ENCODE data around the gene SH3GL3. TPM values are rescaled to one million over a fixed set of nuclear protein-coding genes. Genes with fewer than 3 reads are reported as not detected.
A peak's percentile ranks its signal among the peaks of the same experiment; 100 is the strongest.

SH3GL3 gene
- 0.15 and 2.4 TPM in 2 replicates for total RNA-seq (2014; rRNA removed; shearing (Covaris generic); ENCODE audit: low replicate concordance)

GRCh38 chr15:83446904-83447709 lies at the start of gene SH3GL3:
SH3GL3 (plus strand) TSS chr15:83447341; CDS start chr15:83447534, 193 bp downstream.
- Histone ChIP-seq H3K27me3 (peaks cover 15% of the 10 kb centered on the region; the same call in 1 of the 2 replicates), H3K4me3 (peak within 1 kb of the TSS; percentile 52), H3K36me3 (no peaks in the 10 kb centered on the region), H3K9me3 (no peaks in the 10 kb centered on the region)
- DNase-seq: peak; percentile 85

DNA sequence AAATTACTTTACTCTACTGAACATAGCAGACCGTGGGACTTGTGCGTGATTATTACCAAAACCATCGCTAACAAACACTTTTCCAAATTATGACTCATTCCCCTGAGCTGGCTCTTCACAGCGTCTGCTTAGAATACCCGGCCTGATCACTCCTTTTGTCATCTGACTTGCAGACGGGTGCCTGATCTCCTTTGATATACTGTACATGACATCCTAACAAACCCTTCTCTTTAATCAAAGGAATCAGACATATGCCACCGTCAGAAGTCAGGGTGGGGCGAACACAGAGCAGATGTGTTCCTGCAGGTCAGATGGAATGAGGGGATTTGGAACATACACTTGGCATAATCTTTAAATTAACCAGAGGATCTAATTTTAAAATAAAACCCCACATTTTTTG lies 48.5 kb upstream of the SH3GL3 start:
- DNase-seq: peak; percentile 60
- H3K36me3 ChIP-seq: no peaks in the 10 kb centered on the region
- H3K4me3 ChIP-seq: no peak overlapping the region
- no peaks in the 10 kb centered on the region for H3K27me3 ChIP-seq
- H3K9me3 ChIP-seq: no peaks in the 10 kb centered on the region

GRCh38 chr15:83404121-83404520 lies 43.0 kb upstream of the SH3GL3 start:
- H3K27me3 ChIP-seq: no peaks in the 10 kb centered on the region
- DNase-seq: no peak
- no peak overlapping the region for H3K4me3 ChIP-seq

DNA sequence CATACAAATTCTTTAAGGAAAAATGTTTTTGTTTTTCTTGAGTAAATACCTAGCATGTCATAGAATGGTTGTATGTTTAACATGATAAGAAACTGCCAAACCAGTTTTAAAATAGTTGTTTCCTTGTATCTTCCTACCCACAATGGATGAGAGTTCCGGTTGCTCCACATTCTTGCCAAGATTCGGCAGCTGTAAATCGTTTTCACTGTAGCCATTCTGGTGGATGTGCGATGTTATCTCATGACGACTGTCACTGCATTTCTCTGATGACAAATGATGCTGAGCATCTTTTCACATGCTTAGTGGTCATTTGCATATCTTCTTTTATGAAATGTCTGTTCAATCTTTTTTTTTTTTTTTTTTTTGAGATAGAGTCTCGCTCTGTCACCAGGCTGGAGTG lies 36.6 kb upstream of the SH3GL3 start:
- no peaks in the 10 kb centered on the region for H3K27me3 ChIP-seq
- H3K4me3 ChIP-seq: no peak overlapping the region
- no peaks in the 10 kb centered on the region for H3K9me3 ChIP-seq
- no peaks in the 10 kb centered on the region for H3K36me3 ChIP-seq
- DNase-seq: no peak

More at GRCh38 chr15:83404121-83404520, 43.0 kb upstream of the SH3GL3 start:
- Histone ChIP-seq H3K9me3 (no peaks in the 10 kb centered on the region), H3K36me3 (no peaks in the 10 kb centered on the region)

DNA sequence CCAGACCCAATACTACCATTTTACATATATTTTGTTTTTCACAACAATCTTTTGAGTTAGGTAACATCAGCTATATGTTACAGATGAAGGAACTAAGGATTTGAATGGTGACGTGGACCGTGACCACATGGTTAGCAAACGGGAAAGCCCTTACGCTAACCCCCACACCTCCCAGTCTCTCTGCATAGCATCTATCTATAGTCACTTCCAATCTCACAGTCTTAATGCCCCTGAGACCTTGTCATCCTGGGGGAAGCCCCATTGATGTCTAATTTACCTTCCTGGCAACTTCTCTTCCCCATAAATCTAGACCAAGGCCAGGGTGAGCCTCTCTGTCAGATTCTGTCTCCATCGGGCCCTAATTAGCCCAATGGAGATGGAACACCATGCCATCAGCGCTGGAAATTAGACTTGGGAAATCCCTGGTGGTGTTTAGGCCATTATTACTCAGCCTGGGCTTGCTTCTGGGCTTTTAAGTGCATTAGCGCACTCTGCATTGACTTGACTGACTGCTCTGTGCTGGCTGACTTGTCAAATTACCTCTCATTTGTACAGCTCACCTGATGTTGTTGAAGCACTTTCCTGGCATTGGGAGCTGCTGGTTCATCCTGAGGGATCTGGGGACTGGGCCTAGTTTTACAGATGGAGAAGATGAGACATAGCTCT lies 34.0 kb upstream of the SH3GL3 start:
- H3K9me3 ChIP-seq: no peaks in the 10 kb centered on the region
- no peak for DNase-seq
- H3K36me3 ChIP-seq: no peaks in the 10 kb centered on the region
- H3K27me3 ChIP-seq: no peaks in the 10 kb centered on the region
- H3K4me3 ChIP-seq: no peak overlapping the region

DNA sequence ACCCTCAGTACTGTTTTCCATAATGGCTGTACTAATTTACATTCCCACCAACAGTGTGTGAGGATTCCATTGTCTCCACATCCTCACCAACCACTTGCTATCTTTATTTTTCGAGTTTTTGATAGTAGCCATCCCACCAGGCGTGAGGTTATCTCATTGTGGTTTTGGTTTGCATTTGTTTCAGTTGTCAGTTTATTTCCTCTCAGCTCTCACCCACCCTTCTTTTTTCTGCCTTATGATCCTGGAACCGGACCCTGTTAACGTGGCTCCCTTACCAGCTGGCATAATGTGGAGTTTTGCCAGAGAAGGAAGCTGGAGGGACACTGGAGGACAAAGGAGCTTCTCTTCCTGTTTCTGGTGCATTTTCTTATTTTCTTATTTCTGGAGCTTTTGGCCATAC lies 25.1 kb upstream of the SH3GL3 start:
- no peak for DNase-seq
- H3K36me3 ChIP-seq: no peaks in the 10 kb centered on the region
- H3K27me3 ChIP-seq: no peaks in the 10 kb centered on the region
- no peaks in the 10 kb centered on the region for H3K9me3 ChIP-seq
- H3K4me3 ChIP-seq: no peak overlapping the region

DNA sequence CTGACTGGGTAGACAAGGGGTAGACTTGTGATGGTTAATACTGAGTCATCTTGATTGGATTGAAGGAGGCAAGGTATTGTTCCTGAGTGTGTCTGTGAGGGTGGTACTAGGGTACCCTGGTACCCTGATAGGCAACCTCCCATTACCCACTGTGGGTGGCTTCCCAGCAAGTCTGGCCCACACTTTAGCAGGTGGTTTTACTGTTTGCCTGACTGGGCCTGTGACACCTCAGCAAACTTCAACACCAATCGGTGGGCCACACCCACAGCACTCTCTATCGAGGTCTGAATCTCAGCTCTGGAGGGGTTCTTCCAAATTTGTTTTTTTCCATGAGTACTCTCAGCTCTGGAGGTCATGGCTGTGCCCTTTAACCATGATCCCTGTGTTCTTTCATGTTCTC lies 24.6 kb upstream of the SH3GL3 start:
- no peaks in the 10 kb centered on the region for H3K27me3 ChIP-seq
- no peak for DNase-seq
- H3K9me3 ChIP-seq: no peaks in the 10 kb centered on the region
- no peak overlapping the region for H3K4me3 ChIP-seq
- H3K36me3 ChIP-seq: no peaks in the 10 kb centered on the region

GRCh38 chr15:83424101-83424500 lies 23.0 kb upstream of the SH3GL3 start:
- H3K9me3 ChIP-seq: 0 out of 2 replicates have a peak, but pooled peaks cover 2% of the 10 kb centered on the region
- no peak for DNase-seq
- no peaks in the 10 kb centered on the region for H3K36me3 ChIP-seq
- no peak overlapping the region for H3K4me3 ChIP-seq
- no peaks in the 10 kb centered on the region for H3K27me3 ChIP-seq

- H3K27me3 ChIP-seq: no peaks in the 10 kb centered on the region
- H3K36me3 ChIP-seq: no peaks in the 10 kb centered on the region
- H3K9me3 ChIP-seq: 0 out of 2 replicates have a peak, but pooled peaks cover 2% of the 10 kb centered on the region
- no peak overlapping the region for H3K4me3 ChIP-seq
- no peak for DNase-seq
Measured at GRCh38 chr15:83430441-83430840, 16.7 kb upstream of the SH3GL3 start.

- Histone ChIP-seq H3K27me3 (no peaks in the 10 kb centered on the region), H3K36me3 (no peaks in the 10 kb centered on the region), H3K4me3 (no peak overlapping the region), H3K9me3 (0 out of 2 replicates have a peak, but pooled peaks cover 2% of the 10 kb centered on the region)
- DNase-seq: no peak
Measured at GRCh38 chr15:83431521-83431920, 15.6 kb upstream of the SH3GL3 start.

DNA sequence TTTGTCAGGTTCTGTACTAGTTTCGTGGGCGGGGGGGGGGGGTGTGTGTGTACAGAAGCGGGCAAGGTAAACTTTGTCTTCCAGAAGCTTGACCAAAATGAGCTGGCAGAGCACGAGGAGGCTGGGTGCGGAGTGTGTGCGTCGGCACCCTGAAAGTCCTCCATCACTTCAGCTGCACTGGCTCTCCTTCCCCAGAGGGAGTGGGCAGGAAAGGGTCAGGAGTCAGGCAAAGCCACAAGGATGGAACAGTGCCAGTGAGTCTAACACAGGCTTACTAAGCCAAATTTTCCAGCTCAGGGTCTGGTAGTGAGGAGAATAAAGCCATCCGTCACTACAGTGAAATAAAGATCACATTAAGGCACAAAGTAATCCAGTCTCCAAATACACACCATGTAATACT lies 11.9 kb upstream of the SH3GL3 start:
- Histone ChIP-seq H3K36me3 (no peaks in the 10 kb centered on the region), H3K9me3 (no peaks in the 10 kb centered on the region), H3K27me3 (no peaks in the 10 kb centered on the region), H3K4me3 (no peak overlapping the region)
- no peak for DNase-seq

- no peaks in the 10 kb centered on the region for H3K9me3 ChIP-seq
- no peak overlapping the region for H3K4me3 ChIP-seq
- no peaks in the 10 kb centered on the region for H3K36me3 ChIP-seq
- no peaks in the 10 kb centered on the region for H3K27me3 ChIP-seq
- no peak for DNase-seq
Measured at GRCh38 chr15:83435782-83436181, 11.4 kb upstream of the SH3GL3 start.

GRCh38 chr15:83436513-83437158 lies 10.5 kb upstream of the SH3GL3 start:
- Histone ChIP-seq H3K4me3 (no peak overlapping the region), H3K27me3 (no peaks in the 10 kb centered on the region), H3K36me3 (no peaks in the 10 kb centered on the region), H3K9me3 (no peaks in the 10 kb centered on the region)
- DNase-seq: no peak

DNA sequence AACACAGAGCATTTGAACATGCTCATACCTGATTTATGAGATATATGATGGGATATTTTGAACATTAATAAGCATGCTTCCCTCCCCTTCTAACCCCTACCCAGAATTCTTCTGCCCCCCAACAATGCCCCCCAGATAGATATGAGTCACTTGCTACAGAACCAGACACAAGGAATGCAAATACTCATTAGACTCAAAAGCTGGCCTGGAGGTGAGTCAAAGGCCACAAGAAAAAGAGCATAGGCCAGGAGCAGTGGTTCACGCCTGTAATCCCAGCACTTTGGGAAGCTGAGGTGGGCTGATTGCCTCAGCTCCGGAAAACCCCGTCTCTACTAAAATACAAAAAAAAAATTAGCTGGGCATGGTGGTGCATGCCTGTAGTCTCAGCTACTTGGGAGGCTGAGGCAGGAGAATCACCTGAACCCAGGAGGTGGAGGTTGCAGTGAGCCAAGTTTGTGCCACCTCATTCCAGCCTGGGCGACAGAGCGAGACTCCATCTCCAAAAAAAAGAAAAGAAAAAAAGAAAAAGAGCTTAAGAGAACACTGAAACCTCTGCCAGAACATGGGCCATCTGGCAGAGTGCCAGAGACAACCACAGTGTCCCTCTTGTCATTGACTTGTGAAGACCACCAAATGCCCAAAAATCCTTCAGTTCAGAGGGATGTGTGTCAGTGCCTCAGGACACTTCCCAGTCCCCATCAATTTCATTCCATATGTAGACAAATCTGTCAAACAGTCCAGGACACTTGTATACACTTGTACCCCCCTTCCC lies 3.9 kb upstream of the SH3GL3 start:
- Histone ChIP-seq H3K4me3 (no peak overlapping the region), H3K36me3 (no peaks in the 10 kb centered on the region), H3K9me3 (no peaks in the 10 kb centered on the region), H3K27me3 (peaks cover 11% of the 10 kb centered on the region; the same call in 1 of the 2 replicates)
- no peak for DNase-seq

DNA sequence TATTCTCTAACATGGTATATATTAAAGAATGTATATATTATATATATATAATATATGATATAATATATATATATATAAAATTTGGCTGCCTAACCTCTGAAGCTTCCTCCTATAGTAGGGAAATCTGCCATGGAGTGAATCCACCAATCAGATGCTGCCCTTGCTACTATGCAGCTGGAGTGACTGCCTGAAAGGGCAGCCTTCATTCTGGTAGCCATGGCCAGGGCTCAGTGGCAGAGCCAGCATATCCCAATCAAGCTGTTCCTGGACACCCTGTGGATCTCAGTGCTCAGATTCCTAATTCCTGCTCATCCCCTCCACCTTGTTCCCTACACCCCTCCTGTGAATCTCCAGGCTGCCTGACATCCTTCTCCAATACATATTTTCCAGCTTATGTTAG lies 2.2 kb upstream of the SH3GL3 start:
- Histone ChIP-seq H3K27me3 (peaks cover 15% of the 10 kb centered on the region; the same call in 1 of the 2 replicates), H3K4me3 (no peak overlapping the region), H3K36me3 (no peaks in the 10 kb centered on the region), H3K9me3 (no peaks in the 10 kb centered on the region)
- DNase-seq: no peak

- H3K9me3 ChIP-seq: no peaks in the 10 kb centered on the region
- peaks cover 15% of the 10 kb centered on the region; the same call in 1 of the 2 replicates for H3K27me3 ChIP-seq
- DNase-seq: no peak
- no peaks in the 10 kb centered on the region for H3K36me3 ChIP-seq
- no peak overlapping the region for H3K4me3 ChIP-seq
Measured at GRCh38 chr15:83445643-83446042, 1.5 kb upstream of the SH3GL3 start.

All from MG63 (cell line).